ENCODE data around the gene PDE8B.

- TF ChIP-seq CTCF (IDR thresholded peaks at IDR 0.05; ENCODE audit: low read length) (no peak), EZH2 (IDR thresholded peaks at IDR 0.05; ENCODE audit: borderline replicate concordance, low read length) (no peak)
Measured at GRCh38 chr5:77360973-77361372, 150.5 kb downstream of the PDE8B start.
